ENCODE data around the gene PCDH9.

DNA sequence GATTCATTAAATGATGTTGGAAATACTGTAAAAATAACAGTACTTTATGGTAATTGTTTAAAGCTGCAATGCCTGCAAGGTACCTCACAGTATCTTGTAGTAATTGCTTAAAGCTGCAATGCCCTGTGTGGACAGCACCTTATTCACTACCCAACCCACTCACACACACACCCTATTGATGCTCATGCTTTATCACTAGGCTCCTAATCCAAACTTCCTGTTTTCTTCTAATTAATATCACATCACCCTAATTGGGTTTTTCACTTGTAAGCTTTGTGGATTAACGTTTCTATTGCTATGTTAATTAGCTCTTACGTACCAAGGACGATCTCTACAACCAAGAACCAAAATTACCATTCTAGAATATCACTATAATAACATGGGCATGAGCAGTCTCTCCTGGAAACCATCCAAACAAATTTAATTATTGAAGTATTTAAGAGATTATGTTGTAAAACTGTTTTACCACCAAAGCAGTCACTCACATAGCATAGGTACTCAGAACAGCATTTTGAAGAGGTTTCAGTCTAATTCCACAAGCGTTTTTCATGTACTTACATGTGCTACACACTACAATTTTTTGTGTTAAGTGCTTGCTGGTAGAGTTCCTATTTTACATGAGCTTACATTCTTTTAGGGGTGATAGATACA is 303.8 kb downstream of the PCDH9 start:
- TF ChIP-seq POLR2AphosphoS5 (IDR thresholded peaks at IDR 0.05; ENCODE audit: low read depth, low read length), result no peak
- no peak for TF ChIP-seq SIN3A (IDR thresholded peaks at IDR 0.05; ENCODE audit: borderline replicate concordance, insufficient read depth, low read length)
